Endothelial cell of umbilical vein (primary cell): ENCODE data around the gene WDR77. TPM values are rescaled to one million over a fixed set of nuclear protein-coding genes. Genes with fewer than 3 reads are reported as not detected.

Source experiments
- BruUV-seq: library from RNA; stranded (reverse); fragments of 400-500 nt; replicated peaks from 2 replicates; lab custom pipeline; 2021; lab: Mats Ljungman, UMichigan
- CTCF ChIA-PET: fragments of 300-600, 350-600 bp; sonication (Branson Sonifier 250); formaldehyde crosslinking; loops from one replicate; lab custom pipeline; 2021; ENCODE audit warnings: antibody characterized with exemption, inconsistent platforms; lab: Charles Lee
- POLR2A ChIA-PET: fragments of 300-600, 350-600 bp; sonication (Branson Sonifier 250); formaldehyde crosslinking; loops from one replicate; lab custom pipeline; 2021; ENCODE audit warnings: antibody characterized with exemption, inconsistent platforms; lab: Charles Lee
- DNase-seq: peaks from one replicate; pipeline ENCODE4 v3.0.0-alpha.2; 2011; ENCODE audit warnings: low read depth, low spot score
- FAIRE-seq: peaks from 2 replicates; lab custom pipeline; 2011; peaks lifted over from hg19 to GRCh38; lab: Jason Lieb, UNC
- H2AFZ ChIP-seq: 2 replicates; pipeline ENCODE4 v1.6.0; 2012; ENCODE audit warnings: low read depth, low read length, control low read depth, inconsistent platforms
- H3K27ac ChIP-seq: 2 replicates; pipeline ENCODE4 v1.5.1; 2011; ENCODE audit warnings: low read depth, mild to moderate bottlenecking, control low read depth, low read length, moderate library complexity; ENCODE audit not compliant: insufficient read depth
- H3K27me3 ChIP-seq, 2 experiments: 2 replicates each; pipeline versions ENCODE4 v1.6.0 to v1.6.1; 2011; ENCODE audit warnings: low read length in 2 of 2, mixed read lengths in 1 of 2; ENCODE audit not compliant: control insufficient read depth in 2 of 2, insufficient read depth in 2 of 2
- H3K36me3 ChIP-seq, 2 experiments: 2 replicates in 1 of 2; 3 replicates in 1 of 2; pipeline ENCODE4 v1.5.1; 2011; ENCODE audit warnings: low read length in 2 of 2, mild to moderate bottlenecking in 1 of 2, moderate library complexity in 1 of 2; ENCODE audit not compliant: control insufficient read depth in 2 of 2, insufficient read depth in 2 of 2; ENCODE audit errors: extremely low read depth in 1 of 2
- H3K4me1 ChIP-seq: 3 replicates; pipeline ENCODE4 v1.5.1; 2011; ENCODE audit warnings: mild to moderate bottlenecking, low read length; ENCODE audit not compliant: control insufficient read depth, insufficient read depth; ENCODE audit errors: extremely low read depth
- H3K4me2 ChIP-seq: 2 replicates; pipeline ENCODE4 v1.6.1; 2011; ENCODE audit warnings: low read length, control low read depth, mixed read lengths; ENCODE audit not compliant: insufficient read depth
- H3K4me3 ChIP-seq, 3 experiments: fragments of 200-600 bp in 1 of 3; sonication (generic), shearing (Covaris generic) in 1 of 3; replicated peaks in 1 of 3; 2 replicates each; pipeline ENCODE4 v1.5.1; 2011 to 2016; ENCODE audit warnings: control low read depth in 3 of 3, low read length in 3 of 3, mild to moderate bottlenecking in 2 of 3, inconsistent platforms in 1 of 3, low read depth in 1 of 3, moderate library complexity in 1 of 3; ENCODE audit not compliant: insufficient read depth in 1 of 3
- H3K79me2 ChIP-seq: 2 replicates; pipeline ENCODE4 v1.6.0; 2012; ENCODE audit warnings: low read length, inconsistent platforms; ENCODE audit not compliant: control insufficient read depth, insufficient read depth
- H3K9ac ChIP-seq: replicated peaks from 2 replicates; pipeline ENCODE3; 2011; ENCODE audit warnings: low read length, control low read depth; ENCODE audit not compliant: insufficient read depth; ENCODE audit errors: extremely low read depth
- H3K9me1 ChIP-seq: replicated peaks from 3 replicates; pipeline ENCODE4 v1.6.0; 2011; ENCODE audit warnings: mild to moderate bottlenecking, low read length; ENCODE audit not compliant: control insufficient read depth, insufficient read depth; ENCODE audit errors: extremely low read depth
- H3K9me3 ChIP-seq: replicated peaks from 2 replicates; pipeline ENCODE4 v1.5.1; 2012; ENCODE audit warnings: low read length, inconsistent platforms; ENCODE audit not compliant: control insufficient read depth, insufficient read depth
- H4K20me1 ChIP-seq: replicated peaks from 2 replicates; pipeline ENCODE3; 2011; ENCODE audit warnings: mild to moderate bottlenecking, low read length; ENCODE audit not compliant: control insufficient read depth, insufficient read depth; ENCODE audit errors: extremely low read depth
- EZH2 ChIP-seq: IDR thresholded peaks from 2 replicates; pipeline ENCODE4 v1.6.1; 2012; ENCODE audit warnings: borderline replicate concordance, low read depth, mild to moderate bottlenecking, moderate library complexity, low read length, inconsistent platforms; ENCODE audit not compliant: severe bottlenecking
- FOS ChIP-seq: IDR thresholded peaks from 2 replicates; pipeline ENCODE4 v1.6.1; 2011; ENCODE audit warnings: mild to moderate bottlenecking, low read length, moderate library complexity, borderline replicate concordance; ENCODE audit not compliant: insufficient read depth
- GATA2 ChIP-seq: IDR thresholded peaks from 2 replicates; pipeline ENCODE4 v1.7.0; 2011; ENCODE audit warnings: low read depth, mild to moderate bottlenecking, moderate library complexity, mixed read lengths, low read length; ENCODE audit not compliant: insufficient read length, insufficient read depth
- JUN ChIP-seq: IDR thresholded peaks from 2 replicates; pipeline ENCODE4 v1.6.1; 2011; ENCODE audit warnings: borderline replicate concordance, low read depth; ENCODE audit not compliant: insufficient read length, insufficient read depth
- MYC ChIP-seq: IDR thresholded peaks from one replicate; pipeline ENCODE4 v1.6.1; 2011; ENCODE audit warnings: mild to moderate bottlenecking, low read depth, low read length
- POLR2A ChIP-seq: IDR thresholded peaks from 2 replicates; pipeline ENCODE4 v1.6.1; 2012; ENCODE audit warnings: low read depth, mild to moderate bottlenecking, control low read depth, low read length
- POLR2AphosphoS5 ChIP-seq: IDR thresholded peaks from 2 replicates; pipeline ENCODE4 v1.6.1; 2012; ENCODE audit warnings: low read depth, mild to moderate bottlenecking, control low read depth, low read length, moderate library complexity; ENCODE audit not compliant: insufficient read depth
- dilution Hi-C: fragments of 300-500 bp; cut with MboI; formaldehyde crosslinking; loops from one replicate; pipeline ENCODE4 v1.15.0; 2019; ENCODE audit warnings: low sequenced_read_pairs; ENCODE audit not compliant: extremely low pct_ligation_motif_present
- intact Hi-C: fragments of 100-400 bp; cut with micrococcal nuclease; formaldehyde crosslinking; loops from one replicate; pipeline ENCODE4 v1.10.0; 2022
- polyA plus RNA-seq, 4 experiments: library from polyadenylated mRNA; depleted of rRNA in 3 of 4; stranded (reverse) in 3 of 4; unstranded in 1 of 4; fragments of >200 nt; gene quantifications; 2 replicates each; pipeline versions ENCODE4 v1.2.1 to v1.2.3, GENCODE V29; 2011 to 2012; ENCODE audit warnings: missing spikeins in 1 of 4
- total RNA-seq: library from RNA; stranded (reverse); gene quantifications from 2 replicates; pipeline ENCODE4 v1.2.3, GENCODE V29; 2021
- TF ChIP-seq, protein P1 (sequence below), 2 donors: IDR thresholded peaks; 1 replicate in 1 of 2; 2 replicates in 1 of 2; pipeline ENCODE4 v1.5.1; 2011; ENCODE audit warnings: low read length in 2 of 2, mild to moderate bottlenecking in 2 of 2, moderate library complexity in 2 of 2, control low read depth in 1 of 2, inconsistent platforms in 1 of 2, low read depth in 1 of 2; ENCODE audit not compliant: insufficient read depth in 1 of 2; ENCODE audit errors: extremely low read depth in 1 of 2
- TF ChIP-seq, protein P2 (sequence below): IDR thresholded peaks from 2 replicates; pipeline ENCODE4 v1.6.1; 2011; ENCODE audit not compliant: insufficient read depth, insufficient read length

Gene WDR77
- total and polyA plus RNA-seq, 2 donors (not counting 3 experiments of a cell fraction or from before 2014, with no cell fraction given), result 41.3 to 116 TPM

DNA sequence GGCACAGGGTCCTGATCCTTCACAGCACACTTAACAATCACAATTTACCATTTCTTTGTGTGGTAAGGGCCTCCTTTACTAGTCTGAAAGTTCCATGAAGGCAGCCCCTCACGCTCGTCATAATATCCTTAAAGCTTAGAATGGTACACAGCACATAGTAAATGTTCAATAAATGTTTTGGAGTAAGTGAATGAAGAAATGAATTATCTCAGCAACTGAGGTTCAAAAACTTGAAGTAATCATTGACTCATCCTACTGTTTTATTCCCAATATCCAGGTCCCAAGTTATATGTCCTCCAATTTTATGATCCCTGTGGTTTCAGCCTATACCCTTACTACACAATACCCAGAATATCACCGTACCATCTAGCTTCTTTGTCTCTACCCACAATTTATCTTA is 22.5 kb upstream of the WDR77 start:
- Histone ChIP-seq H3K79me2 (no peaks in the 10 kb centered on the region), H3K9me1 (no peaks in the 10 kb centered on the region), H3K27me3 (no peaks in the 10 kb centered on the region), H3K4me1 (peaks cover 13% of the 10 kb centered on the region), H3K9me3 (no peaks in the 10 kb centered on the region), H3K4me2 (no peak overlapping the region), H3K36me3 (no peaks in the 10 kb centered on the region), H3K27ac (no peak overlapping the region), H3K4me3 (no peak overlapping the region), H4K20me1 (no peaks in the 10 kb centered on the region), H2AFZ (no peak overlapping the region), H3K9ac (no peak overlapping the region)
- FAIRE-seq (no peak), DNase-seq (no peak)
- TF ChIP-seq, protein P1, sequence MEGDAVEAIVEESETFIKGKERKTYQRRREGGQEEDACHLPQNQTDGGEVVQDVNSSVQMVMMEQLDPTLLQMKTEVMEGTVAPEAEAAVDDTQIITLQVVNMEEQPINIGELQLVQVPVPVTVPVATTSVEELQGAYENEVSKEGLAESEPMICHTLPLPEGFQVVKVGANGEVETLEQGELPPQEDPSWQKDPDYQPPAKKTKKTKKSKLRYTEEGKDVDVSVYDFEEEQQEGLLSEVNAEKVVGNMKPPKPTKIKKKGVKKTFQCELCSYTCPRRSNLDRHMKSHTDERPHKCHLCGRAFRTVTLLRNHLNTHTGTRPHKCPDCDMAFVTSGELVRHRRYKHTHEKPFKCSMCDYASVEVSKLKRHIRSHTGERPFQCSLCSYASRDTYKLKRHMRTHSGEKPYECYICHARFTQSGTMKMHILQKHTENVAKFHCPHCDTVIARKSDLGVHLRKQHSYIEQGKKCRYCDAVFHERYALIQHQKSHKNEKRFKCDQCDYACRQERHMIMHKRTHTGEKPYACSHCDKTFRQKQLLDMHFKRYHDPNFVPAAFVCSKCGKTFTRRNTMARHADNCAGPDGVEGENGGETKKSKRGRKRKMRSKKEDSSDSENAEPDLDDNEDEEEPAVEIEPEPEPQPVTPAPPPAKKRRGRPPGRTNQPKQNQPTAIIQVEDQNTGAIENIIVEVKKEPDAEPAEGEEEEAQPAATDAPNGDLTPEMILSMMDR (IDR thresholded peaks at IDR 0.05; ENCODE audit: extremely low read depth in 1 of 2, insufficient read depth in 1 of 2, low read depth in 1 of 2, low read length in 2 of 2), result no peak
- no peak for TF ChIP-seq POLR2A
- no peak for TF ChIP-seq POLR2AphosphoS5
- no peak for TF ChIP-seq EZH2
- TF ChIP-seq JUN, result no peak
- TF ChIP-seq, protein P2, sequence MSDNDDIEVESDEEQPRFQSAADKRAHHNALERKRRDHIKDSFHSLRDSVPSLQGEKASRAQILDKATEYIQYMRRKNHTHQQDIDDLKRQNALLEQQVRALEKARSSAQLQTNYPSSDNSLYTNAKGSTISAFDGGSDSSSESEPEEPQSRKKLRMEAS, result no peak
- TF ChIP-seq MYC, result no peak
- no peak for TF ChIP-seq GATA2
- TF ChIP-seq FOS, result no peak
- CTCF ChIA-PET, result no interaction called here
- BruUV-seq, result no TSS peak
- POLR2A ChIA-PET, result no interaction called here
- dilution Hi-C loops (no loop called here), intact Hi-C loops (no loop called here)
